RPMI8226 (cell line): ENCODE data around the gene TMEM131L.
"Not testable (repeated sequence)": the region's sequence is repeated elsewhere in the genome, so short reads cannot be mapped to it uniquely, and the experiment has no call there.

ENCODE experiments used
- DNase-seq: peaks from one replicate; pipeline ENCODE4 v3.0.0-alpha.2; 2015

Gene TMEM131L

DNA sequence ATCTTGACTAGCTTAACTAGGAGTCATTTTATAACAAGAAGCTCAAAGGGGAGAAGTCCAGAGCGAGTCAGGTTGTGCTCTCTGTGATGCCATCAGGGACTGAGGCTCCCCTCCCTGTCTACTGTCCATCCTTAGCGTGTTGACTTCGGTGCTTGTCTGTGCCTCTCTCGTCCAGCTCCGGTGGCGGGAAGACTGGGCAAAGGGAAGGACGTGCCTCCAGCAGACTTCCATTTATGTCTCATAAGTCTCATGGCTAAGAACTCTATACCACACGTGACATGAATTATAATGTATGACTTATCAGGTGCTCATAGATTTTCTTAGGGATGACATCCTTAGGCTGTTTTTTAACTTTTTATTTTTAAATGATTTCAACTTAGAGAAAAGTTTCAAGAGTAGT lies 125.3 kb downstream of the TMEM131L start:
- DNase-seq = no peak

DNA sequence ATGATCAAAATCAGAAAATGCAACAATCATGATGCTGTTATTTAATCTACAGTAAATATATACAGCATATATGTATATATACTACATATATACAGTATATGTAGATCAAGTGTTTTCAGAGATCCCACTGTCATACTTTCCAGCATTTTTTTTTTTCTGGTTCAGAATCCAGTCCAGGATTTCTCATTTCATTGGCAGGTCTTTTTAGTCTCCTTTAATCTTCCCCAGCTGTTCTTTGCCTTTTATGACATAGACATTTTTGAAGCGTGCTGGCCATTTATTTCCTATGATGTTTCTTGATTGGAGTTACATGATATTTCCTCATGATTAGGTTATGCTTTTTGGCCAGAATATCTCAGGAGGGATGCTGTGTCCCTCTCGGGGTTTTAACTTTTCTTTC lies 125.9 kb downstream of the TMEM131L start:
- DNase-seq = no peak

DNA sequence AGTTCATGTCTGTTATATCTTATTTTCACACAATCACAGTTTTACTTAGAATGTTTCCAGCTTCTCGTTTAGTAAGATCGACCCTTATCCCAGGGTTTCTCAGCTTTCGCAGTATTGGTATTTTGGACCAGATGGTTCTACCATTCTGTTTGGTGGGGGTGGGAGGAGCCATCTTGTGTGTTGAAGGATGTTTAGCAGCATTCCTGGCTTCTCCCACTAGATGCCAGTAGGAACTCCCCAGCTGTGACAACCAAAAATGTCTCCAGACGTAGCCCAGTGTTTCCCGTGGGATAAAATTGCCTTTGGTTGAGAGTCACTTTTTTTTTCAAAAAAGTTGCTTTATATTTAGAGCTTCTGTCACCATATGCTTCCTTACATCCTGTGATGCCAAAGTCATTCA lies 127.0 kb downstream of the TMEM131L start:
- no peak for DNase-seq

DNA sequence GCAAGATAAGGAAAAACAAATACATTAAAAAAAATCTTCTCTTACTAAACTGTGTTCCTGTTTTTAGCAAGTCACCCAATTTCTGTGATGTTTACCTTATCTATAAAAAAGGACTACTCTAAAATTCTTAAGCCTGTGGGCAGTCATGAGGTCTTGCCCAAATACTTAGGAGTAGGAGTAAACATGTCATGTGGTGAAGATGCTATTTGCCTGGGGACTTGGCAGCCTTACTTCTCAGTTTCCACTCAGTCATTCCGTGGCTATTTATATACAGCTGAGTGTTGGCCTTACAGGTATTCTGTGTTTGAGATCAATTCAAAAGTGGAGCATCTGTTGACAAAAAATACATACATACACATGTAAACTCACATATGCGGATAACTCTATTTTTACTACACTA lies 128.1 kb downstream of the TMEM131L start:
- DNase-seq = no peak

DNA sequence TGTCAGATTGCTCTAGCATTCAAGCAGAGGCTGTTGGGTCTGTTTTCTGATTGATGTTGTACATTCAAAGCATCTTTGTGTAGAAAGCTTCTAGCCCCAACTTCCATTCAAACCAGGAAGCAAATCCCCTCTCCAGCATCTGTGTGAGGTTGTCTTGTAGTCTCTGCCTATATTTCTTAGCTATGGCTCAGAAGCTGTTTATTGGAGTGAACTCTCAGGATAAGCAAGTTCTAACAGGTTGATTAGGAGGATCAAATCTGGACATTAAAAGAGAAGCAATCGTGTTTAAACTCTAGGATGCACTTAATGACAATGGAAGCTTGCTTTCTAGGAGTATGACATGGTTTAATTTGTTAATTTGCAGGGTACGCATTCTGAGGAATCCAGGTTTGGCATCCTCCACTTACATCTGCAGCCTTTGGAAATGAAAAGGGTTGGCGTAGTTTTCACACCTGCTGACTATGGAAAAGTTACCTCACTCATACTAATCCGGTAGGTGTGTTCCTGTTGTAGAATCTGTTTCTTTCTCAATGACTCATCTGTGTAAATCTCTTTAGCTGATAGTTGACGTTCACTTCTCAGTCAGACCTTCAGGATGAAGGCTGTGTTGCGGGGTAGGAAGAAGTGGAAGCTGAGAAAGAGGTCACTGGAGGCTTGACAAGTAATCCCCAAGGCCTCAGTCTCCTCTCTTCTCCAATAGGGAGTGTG lies 129.9 kb downstream of the TMEM131L start:
- no peak for DNase-seq

DNA sequence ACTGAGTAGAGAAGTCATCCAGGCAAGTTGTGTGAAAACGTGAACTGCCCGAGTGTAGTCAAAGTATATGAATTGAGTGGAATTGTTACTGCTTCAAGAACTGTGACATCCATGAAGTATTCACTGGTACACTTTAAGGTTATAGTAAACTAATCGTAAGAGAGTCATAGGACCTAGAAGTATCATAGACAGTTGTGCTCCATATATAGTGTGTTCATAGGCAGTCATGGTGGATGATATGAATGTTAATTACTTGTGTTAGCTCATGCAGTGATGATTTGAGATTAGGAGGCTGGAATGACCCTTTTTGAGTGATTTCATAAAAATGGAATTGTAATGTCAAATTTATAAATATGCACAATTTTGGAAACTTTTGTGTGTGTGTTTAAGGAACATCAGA lies 136.6 kb downstream of the TMEM131L start:
- DNase-seq = no peak

DNA sequence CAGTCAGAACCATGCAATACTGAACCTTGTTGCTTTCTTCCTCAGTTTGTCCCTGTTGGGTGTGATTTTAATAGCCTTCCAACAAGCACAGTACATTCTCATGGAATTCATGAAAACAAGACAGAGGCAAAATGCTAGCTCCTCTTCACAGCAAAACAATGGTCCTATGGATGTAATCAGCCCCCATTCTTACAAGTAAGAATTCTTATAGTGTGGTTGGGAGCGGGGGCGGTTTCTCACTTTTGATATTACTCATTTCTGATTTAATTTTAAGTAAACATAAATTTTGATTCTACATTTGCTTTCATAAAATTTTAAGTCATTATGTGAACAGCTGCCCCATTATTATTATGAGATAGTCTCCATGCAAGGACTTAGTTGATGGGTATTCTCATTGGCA lies 137.1 kb downstream of the TMEM131L start:
- DNase-seq = no peak

DNA sequence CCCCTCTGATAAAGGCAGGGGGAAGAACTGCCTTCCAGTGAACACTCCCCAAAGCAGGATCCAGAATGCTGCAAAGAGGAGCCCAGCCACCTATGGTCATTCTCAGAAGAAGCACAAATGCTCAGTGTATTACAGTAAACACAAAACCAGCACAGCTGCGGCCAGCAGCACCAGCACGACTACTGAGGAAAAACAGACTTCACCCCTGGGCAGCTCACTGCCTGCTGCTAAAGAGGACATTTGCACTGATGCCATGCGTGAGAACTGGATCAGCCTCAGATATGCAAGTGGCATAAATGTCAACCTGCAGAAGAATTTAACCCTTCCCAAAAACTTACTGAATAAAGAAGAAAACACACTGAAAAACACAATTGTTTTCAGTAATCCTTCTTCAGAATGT lies 137.7 kb downstream of the TMEM131L start:
- no peak for DNase-seq

DNA sequence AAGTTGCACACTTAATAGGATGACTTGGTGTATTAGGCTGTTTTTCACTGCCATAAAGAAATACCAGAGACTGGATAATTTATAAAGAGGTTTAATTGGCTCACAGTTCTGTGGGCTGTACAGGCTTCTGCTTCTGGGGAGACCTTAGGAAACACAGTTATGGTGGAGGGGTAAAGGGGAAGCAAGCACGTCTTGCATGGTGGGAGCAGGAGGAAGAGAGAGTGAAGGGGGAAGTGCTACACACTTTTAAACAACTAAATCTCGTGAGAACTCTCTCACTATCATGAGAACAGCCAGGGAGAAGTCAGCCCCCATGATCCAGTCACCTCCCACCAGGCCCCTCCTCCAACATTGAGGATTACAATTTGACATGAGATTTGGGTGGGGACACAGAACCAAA lies 142.9 kb downstream of the TMEM131L start:
- not testable (repeated sequence) for DNase-seq

DNA sequence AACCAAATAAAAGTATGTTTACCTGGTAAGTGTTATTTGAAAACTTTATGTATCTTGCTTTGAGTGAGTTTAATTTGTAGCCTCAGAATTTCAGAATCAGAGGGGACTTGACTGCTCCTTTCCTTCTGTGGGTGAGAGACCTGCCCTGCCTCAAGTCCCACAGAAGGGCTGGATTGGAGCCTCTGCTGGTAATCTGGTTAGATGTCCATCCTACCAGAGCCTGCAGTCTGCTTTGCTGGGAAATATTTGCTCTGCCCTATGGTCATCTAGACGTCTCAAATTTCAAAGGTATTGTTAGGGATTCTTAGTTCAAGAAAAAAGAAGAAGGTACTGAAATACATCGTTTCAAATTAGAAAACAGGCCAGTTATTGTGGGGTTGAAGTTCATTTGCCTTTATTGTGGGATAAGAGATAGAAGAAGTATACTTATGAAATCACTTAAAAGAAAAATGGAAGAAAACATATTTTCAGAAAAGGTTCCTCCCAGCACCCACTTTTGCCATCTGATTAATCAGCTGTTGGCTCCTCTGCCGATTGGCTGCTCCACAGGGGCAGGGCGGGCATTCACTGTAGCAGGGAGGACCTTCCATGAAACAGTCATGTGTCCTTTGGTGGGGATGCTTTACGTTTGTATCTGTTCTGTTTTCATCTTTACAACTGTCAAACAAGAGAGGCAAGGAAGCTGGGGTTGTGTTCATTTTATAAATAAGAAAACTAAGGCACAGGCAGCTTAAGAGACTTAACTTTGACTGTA lies 144.6 kb downstream of the TMEM131L start:
- DNase-seq = no peak

DNA sequence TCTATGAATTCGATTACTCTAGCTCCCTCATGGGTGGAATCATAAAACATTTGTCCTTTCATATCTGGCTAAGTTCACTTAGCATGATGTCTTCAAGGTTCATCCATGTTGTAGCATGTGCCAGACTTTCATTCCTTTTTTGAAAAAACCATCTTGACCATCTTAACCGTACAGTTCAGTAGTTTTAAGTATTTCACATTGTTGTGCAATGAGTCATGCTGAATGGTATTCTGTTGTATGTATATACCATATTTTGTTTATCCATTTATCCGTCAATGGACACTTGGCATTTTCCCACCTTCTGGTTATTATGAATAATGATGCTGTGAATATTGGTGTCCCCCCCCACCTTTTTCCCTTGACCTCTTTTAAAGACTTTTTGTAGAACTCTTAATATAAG lies 145.5 kb downstream of the TMEM131L start:
- no peak for DNase-seq

DNA sequence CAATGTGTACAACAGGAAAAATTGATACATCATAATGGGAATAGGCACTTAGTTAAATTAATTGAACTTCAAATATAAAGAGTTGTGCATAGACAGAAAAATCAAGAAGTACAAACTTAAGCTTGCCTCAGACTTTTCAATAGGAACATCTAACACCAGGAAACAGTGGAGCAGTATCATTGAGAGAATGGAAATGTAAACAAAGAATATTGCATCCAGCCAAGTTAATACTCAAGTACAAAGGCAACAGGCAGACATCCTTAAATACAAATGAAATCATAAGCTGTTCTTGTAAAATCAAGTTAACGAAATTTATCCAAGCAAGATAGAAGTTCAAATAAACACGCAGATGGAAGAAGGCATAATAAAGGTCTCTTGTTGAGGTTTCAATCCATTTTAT lies 146.7 kb downstream of the TMEM131L start:
- DNase-seq = no peak

DNA sequence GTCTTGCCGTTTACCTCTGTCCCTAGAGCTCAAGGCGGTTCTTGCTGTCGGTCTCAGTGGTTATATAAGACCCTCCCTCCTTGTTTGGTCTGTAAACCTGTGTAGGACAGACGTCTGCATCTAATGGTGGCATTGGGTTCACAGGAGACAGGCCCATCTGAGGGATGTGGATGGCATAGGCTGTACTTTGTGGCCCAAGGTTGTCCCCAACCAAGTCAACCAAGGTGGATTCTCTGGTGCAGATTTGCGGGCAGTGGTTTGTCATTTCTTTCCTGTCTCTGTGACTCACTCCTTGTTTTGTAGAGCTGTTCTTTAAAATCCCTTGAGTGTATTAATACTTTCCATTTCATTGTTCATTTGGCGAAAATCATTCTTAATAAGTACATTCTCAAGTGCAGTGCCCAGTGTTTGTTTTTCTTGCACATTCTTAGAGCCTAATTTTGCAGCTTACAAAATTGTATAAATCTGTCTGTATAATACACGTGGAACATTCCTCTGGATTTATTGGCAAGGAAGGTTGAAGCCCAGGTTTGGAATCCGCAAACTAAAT lies 149.9 kb downstream of the TMEM131L start:
- no peak for DNase-seq

DNA sequence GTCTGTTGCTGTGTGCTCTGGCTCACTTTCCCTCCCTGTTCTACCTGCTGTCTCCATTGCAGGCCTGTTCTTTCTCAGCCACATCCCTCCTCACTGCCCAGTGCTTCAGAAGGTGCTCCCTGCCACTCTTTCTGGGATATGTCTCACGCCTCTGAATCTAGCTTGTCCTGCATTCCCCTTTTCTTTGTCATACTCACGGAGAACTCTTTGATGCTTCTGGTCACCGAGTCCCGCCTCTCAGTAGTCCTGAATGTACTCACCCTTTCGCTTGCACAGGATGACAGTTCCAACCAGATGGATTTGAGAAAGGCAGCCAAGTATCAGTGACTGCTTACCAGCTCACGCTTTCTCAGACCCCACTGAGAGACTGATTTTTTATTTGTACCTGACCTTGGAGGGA lies 152.7 kb downstream of the TMEM131L start:
- no peak for DNase-seq

DNA sequence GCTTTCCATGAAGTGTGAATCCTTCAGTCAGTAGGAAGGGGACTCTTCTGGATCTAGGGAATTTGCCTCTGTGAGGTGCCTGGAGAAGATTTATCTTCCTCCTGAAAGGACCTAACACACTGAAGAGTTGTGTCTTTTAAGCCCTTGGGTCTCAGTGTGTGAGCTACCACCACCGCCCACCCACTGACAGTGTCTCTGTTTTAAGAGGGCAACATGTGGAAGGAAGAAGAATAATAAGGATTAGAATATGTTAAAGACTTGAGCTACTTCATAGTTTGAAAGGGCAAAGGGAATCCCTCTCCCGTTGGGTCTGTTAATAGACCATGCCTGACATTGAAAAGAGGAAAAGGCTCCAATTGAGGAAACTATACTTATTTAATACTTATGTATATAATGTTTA lies 153.7 kb downstream of the TMEM131L start:
- DNase-seq = no peak

DNA sequence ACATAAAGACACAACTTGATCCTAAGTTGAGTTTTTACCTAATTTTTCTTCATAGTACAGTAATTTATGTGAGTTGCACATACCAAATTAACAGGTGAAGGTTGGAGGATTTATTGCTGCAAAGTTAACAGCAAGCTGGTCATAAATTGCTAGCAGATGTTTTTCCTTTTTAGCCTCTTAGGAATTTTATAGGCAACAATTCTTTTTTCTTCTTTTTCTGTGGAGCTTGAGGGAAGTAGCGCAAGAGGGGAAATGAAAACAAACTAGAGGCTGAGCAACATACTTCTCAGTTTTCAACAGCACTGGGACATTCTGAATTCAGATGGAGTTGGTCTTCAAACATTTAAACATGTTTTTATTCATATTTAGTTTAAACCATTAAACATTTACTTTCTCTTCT lies 154.2 kb downstream of the TMEM131L start:
- no peak for DNase-seq

DNA sequence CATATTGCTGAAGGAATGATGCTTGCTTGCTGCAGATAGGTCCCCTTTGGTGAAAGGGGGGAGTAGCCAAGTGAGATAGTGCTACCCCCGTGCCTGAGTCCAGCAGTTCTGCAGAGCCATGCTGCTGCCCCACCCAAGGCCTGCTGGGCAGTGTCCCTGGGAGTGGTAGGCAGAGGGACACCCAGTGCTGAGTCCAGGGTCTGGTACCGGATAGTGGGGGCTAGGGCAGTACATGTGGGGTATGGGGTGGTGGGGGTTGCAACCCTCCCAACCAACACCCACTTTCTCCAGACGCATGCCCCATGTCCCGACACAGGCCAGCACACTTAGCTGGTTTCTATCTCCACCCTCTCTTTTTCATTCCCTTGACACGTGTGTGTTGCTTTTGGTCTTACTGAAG lies 155.9 kb downstream of the TMEM131L start:
- DNase-seq = no peak

DNA sequence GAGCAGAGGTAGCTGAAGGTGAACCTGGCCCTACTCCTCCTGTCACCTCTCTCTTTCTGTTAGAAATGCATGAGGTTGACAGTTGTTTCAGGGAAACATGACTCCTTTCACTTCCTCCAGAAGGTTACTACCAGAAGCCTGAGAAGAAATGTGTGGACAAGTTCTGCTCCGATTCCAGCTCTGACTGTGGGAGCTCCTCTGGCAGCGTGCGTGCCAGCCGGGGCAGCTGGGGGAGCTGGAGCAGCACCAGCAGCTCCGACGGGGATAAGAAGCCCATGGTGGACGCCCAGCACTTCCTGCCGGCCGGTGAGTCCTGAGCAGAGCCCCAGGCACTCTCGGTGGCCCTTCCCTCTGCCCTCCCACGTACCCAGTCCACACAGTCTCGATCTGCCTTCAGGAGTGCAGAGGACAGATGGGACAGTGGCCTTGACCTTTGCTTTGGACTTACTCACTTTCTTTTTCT lies 156.6 kb downstream of the TMEM131L start:
- no peak for DNase-seq

DNA sequence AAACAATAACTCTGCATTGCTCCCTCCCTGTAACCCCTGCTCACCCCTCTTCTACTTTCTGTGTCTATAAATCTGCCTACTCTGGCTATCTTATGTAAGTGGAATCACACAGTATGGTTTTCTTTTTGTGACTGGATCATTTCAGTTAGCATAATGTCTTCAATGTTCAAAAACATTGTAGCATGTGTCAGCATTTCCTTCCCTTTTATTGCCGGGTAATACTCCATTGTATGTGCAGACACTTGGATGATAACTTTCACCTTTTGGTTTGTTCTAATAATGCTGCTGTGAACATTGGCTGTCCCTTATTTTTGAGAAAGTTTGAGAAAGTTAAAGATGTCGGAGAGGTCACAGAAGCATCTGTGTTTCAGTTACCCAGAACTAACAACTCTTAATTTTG lies 157.3 kb downstream of the TMEM131L start:
- DNase-seq = no peak

DNA sequence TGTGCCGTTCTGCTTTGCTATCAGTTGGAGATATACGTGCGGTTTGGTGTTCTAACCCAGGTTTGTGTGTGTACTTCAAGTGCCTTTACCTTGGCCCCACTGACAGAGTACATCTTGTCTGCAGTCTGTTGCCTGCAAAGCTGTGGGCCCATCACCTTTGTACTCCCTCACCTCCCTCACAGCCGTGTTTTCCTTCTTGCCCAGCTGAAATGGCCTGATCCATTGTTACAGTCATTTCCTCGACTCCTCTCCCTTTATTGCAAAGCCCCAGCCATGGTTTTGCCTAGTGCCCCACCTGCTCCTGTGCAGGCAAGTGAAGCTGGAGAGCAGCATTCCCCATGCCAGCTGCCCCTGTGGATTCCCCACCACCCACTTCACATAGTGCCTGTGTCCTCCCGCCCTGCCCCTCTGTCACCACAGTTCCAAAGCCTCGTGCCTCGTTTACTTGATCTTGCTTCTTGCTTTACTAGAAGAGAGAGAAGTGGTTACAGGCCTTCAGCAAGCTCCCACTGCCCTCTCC lies 162.7 kb downstream of the TMEM131L start:
- no peak for DNase-seq

DNA sequence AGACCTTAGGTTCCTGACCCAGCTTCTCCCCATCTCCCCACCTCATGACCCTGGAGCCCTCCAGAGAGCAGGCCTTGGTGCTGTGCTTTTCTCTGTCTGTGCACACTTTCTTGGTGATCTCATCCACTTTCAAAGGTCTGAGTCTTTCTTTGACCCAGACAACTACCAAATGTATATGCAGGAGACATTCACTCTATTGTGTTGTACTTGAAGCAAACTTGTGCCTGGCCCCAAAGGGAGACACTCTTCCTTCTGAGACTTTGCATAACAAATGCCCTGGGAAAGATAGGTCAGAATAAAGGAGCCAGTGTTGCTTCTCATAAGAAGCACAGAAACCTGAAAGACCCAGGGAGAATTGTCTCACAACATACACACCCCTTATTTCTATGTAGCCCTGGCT lies 163.6 kb downstream of the TMEM131L start:
- no peak for DNase-seq

DNA sequence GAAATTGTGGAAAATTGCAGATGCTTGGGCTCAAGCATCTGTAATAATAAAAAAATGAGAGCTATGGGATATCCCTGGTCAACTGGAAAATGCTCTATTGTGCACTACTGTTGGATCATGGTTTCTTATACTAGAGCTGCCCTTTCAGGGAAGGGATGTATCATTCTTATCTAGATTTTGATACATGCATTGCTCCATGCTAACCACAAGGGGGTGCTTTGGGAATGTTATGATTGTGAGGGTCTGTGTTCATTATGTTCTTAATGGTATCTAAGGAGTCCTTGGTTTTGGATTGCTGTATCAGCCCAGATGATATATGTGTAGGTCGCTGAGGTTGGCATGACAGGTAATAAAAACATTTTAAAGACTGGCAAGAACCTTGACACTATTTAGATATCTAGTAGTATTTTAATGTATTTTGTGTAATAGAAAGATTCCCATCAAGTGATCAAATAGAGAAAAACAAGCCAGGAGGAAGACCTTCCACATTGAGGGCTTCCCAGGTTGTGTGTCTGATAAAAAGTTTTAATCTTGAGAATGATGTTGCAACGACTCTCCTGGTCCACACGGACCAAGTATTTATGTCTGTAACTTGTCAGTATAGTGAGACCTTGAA lies 168.7 kb downstream of the TMEM131L start:
- no peak for DNase-seq

DNA sequence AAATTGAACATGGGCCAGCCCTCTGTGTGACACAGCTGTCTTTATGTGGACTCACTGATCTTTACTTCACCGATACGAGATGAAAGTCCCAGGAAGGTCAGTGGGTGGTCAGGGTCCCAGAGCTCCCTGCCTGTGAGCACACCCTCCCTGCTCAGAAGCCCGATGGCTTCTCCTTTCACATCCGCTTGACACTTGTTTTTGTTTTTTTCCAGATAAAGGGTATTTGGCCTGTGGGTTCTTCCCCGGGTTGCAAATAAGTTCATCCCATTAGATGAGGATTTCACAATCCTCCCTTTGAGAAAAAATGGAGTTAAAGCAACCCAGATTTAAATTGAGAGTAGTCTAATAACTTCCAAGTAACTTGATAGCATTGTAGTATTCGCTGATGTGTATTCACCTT lies 169.7 kb downstream of the TMEM131L start:
- DNase-seq = no peak

DNA sequence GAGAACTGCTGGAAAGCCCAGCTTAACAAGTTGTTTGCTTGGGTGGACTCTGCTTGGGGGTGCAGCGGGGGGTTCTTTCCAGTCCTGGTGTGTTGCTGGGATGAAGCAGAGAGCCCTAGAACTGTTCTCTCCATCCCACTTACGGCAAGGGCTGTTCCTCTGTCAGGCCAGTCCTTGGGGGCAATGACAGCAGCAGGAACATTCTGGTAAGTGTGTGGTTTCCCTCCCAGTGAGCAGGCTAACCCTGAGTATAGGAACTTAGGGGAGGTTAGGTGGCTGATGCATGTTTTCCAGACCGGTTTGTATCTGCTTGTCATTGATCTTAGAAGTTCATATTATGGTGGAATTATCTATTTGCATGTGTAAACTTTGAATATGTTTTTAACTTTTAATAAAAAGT lies 171.0 kb downstream of the TMEM131L start:
- no peak for DNase-seq
